Effector memory CD4-positive, alpha-beta T cell (primary cell): ENCODE results near the gene BCL2L15.

Experiments
- DNase-seq, 3 donors: peaks; one replicate each; pipeline ENCODE4 v3.0.0-alpha.2; 2020
- H3K27ac ChIP-seq: 2 replicates; pipeline ENCODE4 v1.7.0; 2013; ENCODE audit warnings: mild to moderate bottlenecking, low read length, moderate library complexity; ENCODE audit not compliant: insufficient read depth, poor library complexity, severe bottlenecking
- H3K27me3 ChIP-seq: replicated peaks from 2 replicates; pipeline ENCODE4 v1.7.0; 2013; ENCODE audit warnings: mild to moderate bottlenecking, low read length; ENCODE audit not compliant: insufficient read depth, control insufficient read depth, poor library complexity, severe bottlenecking
- H3K36me3 ChIP-seq: 2 replicates; pipeline ENCODE4 v1.7.0; 2013; ENCODE audit warnings: mild to moderate bottlenecking, low read length, moderate library complexity; ENCODE audit not compliant: control insufficient read depth, insufficient read depth
- H3K4me1 ChIP-seq: 2 replicates; pipeline ENCODE4 v1.7.0; 2013; ENCODE audit warnings: low read length, mild to moderate bottlenecking; ENCODE audit not compliant: control insufficient read depth, insufficient read depth, poor library complexity, severe bottlenecking
- H3K4me3 ChIP-seq: 2 replicates; pipeline ENCODE4 v1.7.0; 2013; ENCODE audit warnings: low read length, low read depth, mild to moderate bottlenecking; ENCODE audit not compliant: insufficient read depth, poor library complexity, severe bottlenecking
- H3K9me3 ChIP-seq: 2 replicates; pipeline ENCODE4 v1.7.0; 2013; ENCODE audit warnings: mild to moderate bottlenecking, low read length, moderate library complexity; ENCODE audit not compliant: control insufficient read depth

The BCL2L15 gene

GRCh38 chr1:113834716-113835115 lies 52.7 kb downstream of the BCL2L15 start:
- H3K27ac ChIP-seq = no peak overlapping the region
- no peaks in the 10 kb centered on the region for H3K27me3 ChIP-seq
- peaks cover 25% of the 10 kb centered on the region for H3K36me3 ChIP-seq
- H3K4me1 ChIP-seq = peaks cover 2% of the 10 kb centered on the region
- H3K4me3 ChIP-seq = no peak overlapping the region
- no peaks in the 10 kb centered on the region for H3K9me3 ChIP-seq
- DNase-seq = no peak
